K562 (cell line): ENCODE data around the gene JPH2. TPM values are rescaled to one million over a fixed set of nuclear protein-coding genes. Genes with fewer than 3 reads are reported as not detected.

Experiments used
- DEAF1 ChIP-seq: fragments of 450-650 bp; formaldehyde crosslinking; IDR thresholded peaks from 2 replicates; pipeline ENCODE4 v1.4.0; 2020; ENCODE audit warnings: mild to moderate bottlenecking, moderate library complexity
- HMBOX1 ChIP-seq: sonication (generic); IDR thresholded peaks from 2 replicates; pipeline ENCODE4 v1.6.1; 2016
- MED1 ChIP-seq: sonication (generic); formaldehyde crosslinking; IDR thresholded peaks from 2 replicates; pipeline ENCODE4 v1.8.1; 2023; ENCODE audit warnings: missing genetic modification reagents, borderline replicate concordance
- REST ChIP-seq, 2 experiments: fragments of 450-650 bp; formaldehyde crosslinking in 1 of 2; IDR thresholded peaks; 2 replicates each; pipeline versions ENCODE4 v1.4.0 to v1.6.1; 2014 to 2020; ENCODE audit warnings: mild to moderate bottlenecking in 2 of 2, borderline replicate concordance in 1 of 2, low read depth in 1 of 2
- SIN3B ChIP-seq: fragments of 450-650 bp; IDR thresholded peaks from 2 replicates; pipeline ENCODE4 v1.6.1; 2017; ENCODE audit warnings: low read depth, mild to moderate bottlenecking, moderate library complexity
- STAG1 ChIP-seq: sonication (generic); formaldehyde crosslinking; IDR thresholded peaks from 2 replicates; pipeline ENCODE4 v1.5.0; 2020; ENCODE audit warnings: missing genetic modification reagents, borderline replicate concordance
- TCFL5 ChIP-seq: fragments of 250-450 bp; sonication (Bioruptor Pico); conservative IDR thresholded peaks from 2 replicates; pipeline ENCODE4 v1.6.1; 2021; ENCODE audit warnings: mild to moderate bottlenecking, moderate library complexity, matching md5 sums
- USF2 ChIP-seq: sonication (generic); formaldehyde crosslinking; IDR thresholded peaks from 2 replicates; pipeline ENCODE4 v1.5.0; 2020; ENCODE audit warnings: missing genetic modification reagents
- VEZF1 ChIP-seq: fragments of 200-800 bp; sonication (Bioruptor generic); IDR thresholded peaks from 2 replicates; pipeline ENCODE4 v1.6.1; 2017; ENCODE audit warnings: missing genetic modification characterization, missing compliant biosample characterization
- ZFP30 ChIP-seq: fragments of 250-450 bp; sonication (Bioruptor Pico); IDR thresholded peaks from 2 replicates; pipeline ENCODE4 v1.8.0; 2022; ENCODE audit warnings: moderate library complexity, mild to moderate bottlenecking, inconsistent platforms, borderline replicate concordance
- polyA plus RNA-seq, 8 experiments: library from polyadenylated mRNA; depleted of rRNA in 4 of 8; stranded (reverse) in 5 of 8; unstranded in 3 of 8; fragments of >200 nt; fragmentation: Nextera tagmentation in 2 of 8; fragmentation: Illumina TruSeq in 1 of 8; extraction: Ambion mirVana in 2 of 8; extraction: Trizol in 1 of 8; gene quantifications; 2 replicates each; pipeline versions ENCODE4 v1.2.1 to v1.2.3, GENCODE V29; 2011 to 2014; ENCODE audit warnings: inconsistent platforms in 1 of 8, missing spikeins in 1 of 8
- total RNA-seq, 7 experiments: library from RNA; depleted of rRNA in 6 of 7; stranded (reverse); fragments of >200 nt in 6 of 7; fragmentation: Illumina TruSeq in 2 of 7; extraction: Trizol in 2 of 7; gene quantifications; 2 replicates each; pipeline versions ENCODE4 v1.2.1 to v1.2.3, GENCODE V29; 2011 to 2021; ENCODE audit warnings: low replicate concordance in 1 of 7
- TF ChIP-seq, protein P1 (sequence below): fragments of 250-450 bp; sonication (Bioruptor Pico); IDR thresholded peaks from 2 replicates; pipeline ENCODE4 v1.5.0; 2022; ENCODE audit warnings: mild to moderate bottlenecking

The JPH2 gene
- total and polyA plus RNA-seq, 9 of the 15 experiments (the other 6 are each of a cell fraction or from before 2014, with no cell fraction given) = not detected

DNA sequence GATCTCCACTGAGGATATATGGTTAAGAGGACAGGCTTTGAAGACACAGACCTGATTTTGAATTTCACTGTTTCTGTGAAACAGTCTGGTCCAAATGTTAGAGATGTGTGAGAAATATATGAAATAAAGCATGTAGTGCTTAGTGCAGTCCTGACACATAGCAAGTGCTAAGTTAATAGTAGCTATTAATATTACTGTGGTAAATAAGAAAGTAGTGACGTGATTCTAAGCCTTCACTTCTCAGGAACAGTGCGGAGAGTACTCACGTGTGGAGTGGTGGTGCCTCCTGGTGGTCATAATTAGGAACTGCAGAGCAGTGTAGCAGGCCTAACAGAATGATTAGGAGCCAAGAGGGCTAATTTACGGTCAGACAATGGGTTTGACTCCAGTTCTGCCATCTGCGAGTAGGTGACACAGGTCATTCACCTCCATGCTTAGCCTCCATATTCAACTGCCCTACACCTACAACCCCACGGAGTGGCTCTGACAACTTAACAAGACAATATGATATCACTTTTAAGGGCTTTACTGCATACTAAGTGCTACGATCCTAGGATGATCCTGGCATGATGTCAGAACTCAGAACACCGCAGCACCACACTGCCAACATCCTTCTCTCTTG lies 106.2 kb downstream of the JPH2 start (continued):
- TF ChIP-seq HMBOX1 (no peak), VEZF1 (CRISPR knock-in tag) (no peak), ZFP30 (CRISPR knock-in tag) (no peak), USF2 (CRISPR knock-in tag) (no peak), MED1 (no peak), STAG1 (CRISPR knock-in tag) (peak; percentile 91), DEAF1 (CRISPR knock-in tag) (peak; percentile 92), SIN3B (no peak), TCFL5 (no peak), REST (IDR thresholded peaks at IDR 0.05; ENCODE audit: borderline replicate concordance) (peak; percentile 93), REST (CRISPR knock-in tag; IDR thresholded peaks at IDR 0.05; ENCODE audit: low read depth) (no peak)
- TF ChIP-seq, protein P1, sequence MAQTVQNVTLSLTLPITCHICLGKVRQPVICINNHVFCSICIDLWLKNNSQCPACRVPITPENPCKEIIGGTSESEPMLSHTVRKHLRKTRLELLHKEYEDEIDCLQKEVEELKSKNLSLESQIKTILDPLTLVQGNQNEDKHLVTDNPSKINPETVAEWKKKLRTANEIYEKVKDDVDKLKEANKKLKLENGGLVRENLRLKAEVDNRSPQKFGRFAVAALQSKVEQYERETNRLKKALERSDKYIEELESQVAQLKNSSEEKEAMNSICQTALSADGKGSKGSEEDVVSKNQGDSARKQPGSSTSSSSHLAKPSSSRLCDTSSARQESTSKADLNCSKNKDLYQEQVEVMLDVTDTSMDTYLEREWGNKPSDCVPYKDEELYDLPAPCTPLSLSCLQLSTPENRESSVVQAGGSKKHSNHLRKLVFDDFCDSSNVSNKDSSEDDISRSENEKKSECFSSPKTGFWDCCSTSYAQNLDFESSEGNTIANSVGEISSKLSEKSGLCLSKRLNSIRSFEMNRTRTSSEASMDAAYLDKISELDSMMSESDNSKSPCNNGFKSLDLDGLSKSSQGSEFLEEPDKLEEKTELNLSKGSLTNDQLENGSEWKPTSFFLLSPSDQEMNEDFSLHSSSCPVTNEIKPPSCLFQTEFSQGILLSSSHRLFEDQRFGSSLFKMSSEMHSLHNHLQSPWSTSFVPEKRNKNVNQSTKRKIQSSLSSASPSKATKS (CRISPR knock-in tag) = no peak
